Right ventricle myocardium inferior (tissue), 1 donor: Measurements from ENCODE around the gene DYNLL1. TPM values are rescaled to one million over a fixed set of nuclear protein-coding genes. Genes with fewer than 3 reads are reported as not detected.
"Not testable (repeated sequence)": the region's sequence is repeated elsewhere in the genome, so short reads cannot be mapped to it uniquely, and the experiment has no call there.

Experiments used
- ATAC-seq: fragments of 200-7000 bp; cut with Tn5 transposase; one replicate; pipeline ENCODE4 v1.9.1; 2020; ENCODE audit warnings: mild to moderate bottlenecking, moderate library complexity
- DNase-seq: peaks from one replicate; pipeline ENCODE4 v3.0.0; 2021; ENCODE audit errors: missing footprints
- intact Hi-C: fragments of 100-400 bp; cut with DNase I; formaldehyde crosslinking; loops from one replicate; pipeline ENCODE4 v1.11.0; 2022
- total RNA-seq: library from RNA; stranded (reverse); fragmentation: NEBNext Ultra II Directional; extraction: Animal tissue kit (Norgen Biotek cat#: 25700); gene quantifications from one replicate; pipeline ENCODE4 v1.2.1, GENCODE V29; 2021
- donor health status: DM: no; HTN: yes; CAD: no; lungs with severe emphysema.

DYNLL1 gene
- total RNA-seq, 1 donor from 2014 or later, result 166 TPM

GRCh38 chr12:120470150-120470784 lies 25.6 kb upstream of the DYNLL1 start:
- DNase-seq (no peak), ATAC-seq (peak; percentile 26)
- intact Hi-C loops, result no loop called here

- ATAC-seq (no peak), DNase-seq (no peak)
- intact Hi-C loops, result no loop called here
Measured at GRCh38 chr12:120472521-120472920, 23.4 kb upstream of the DYNLL1 start.

- no peak for ATAC-seq
- DNase-seq, result no peak
- intact Hi-C loops, result no loop called here
Measured at GRCh38 chr12:120473807-120474615, 21.9 kb upstream of the DYNLL1 start.

- DNase-seq (no peak), ATAC-seq (no peak)
- intact Hi-C loops, result no loop called here
Measured at GRCh38 chr12:120474616-120474960, 21.3 kb upstream of the DYNLL1 start.

GRCh38 chr12:120475643-120476042 lies 20.3 kb upstream of the DYNLL1 start:
- ATAC-seq (no peak), DNase-seq (no peak)
- intact Hi-C loops, result no loop called here

- DNase-seq (no peak), ATAC-seq (no peak)
- intact Hi-C loops, result no loop called here
Measured at GRCh38 chr12:120479458-120479857, 16.5 kb upstream of the DYNLL1 start.

GRCh38 chr12:120480211-120480610 lies 15.7 kb upstream of the DYNLL1 start:
- intact Hi-C loops, result no loop called here
- ATAC-seq (no peak), DNase-seq (no peak)

- ATAC-seq (no peak), DNase-seq (no peak)
- intact Hi-C loops, result no loop called here
Measured at GRCh38 chr12:120481022-120481767, 14.7 kb upstream of the DYNLL1 start.

GRCh38 chr12:120483621-120484020 lies 12.3 kb upstream of the DYNLL1 start:
- DNase-seq (no peak), ATAC-seq (no peak)
- intact Hi-C loops, result no loop called here

GRCh38 chr12:120485961-120486881 lies 9.7 kb upstream of the DYNLL1 start:
- intact Hi-C loops, result no loop called here
- DNase-seq (no peak), ATAC-seq (no peak)

GRCh38 chr12:120487552-120487951 lies 8.4 kb upstream of the DYNLL1 start:
- ATAC-seq, intact Hi-C loops, DNase-seq: not testable (repeated sequence)

- DNase-seq (no peak), ATAC-seq (no peak)
- intact Hi-C loops, result no loop called here
Measured at GRCh38 chr12:120488057-120488640, 7.8 kb upstream of the DYNLL1 start.

- intact Hi-C loops, result no loop called here
- DNase-seq (no peak), ATAC-seq (no peak)
Measured at GRCh38 chr12:120489018-120489417, 6.9 kb upstream of the DYNLL1 start.

GRCh38 chr12:120490325-120490724 lies 5.6 kb upstream of the DYNLL1 start:
- intact Hi-C loops, result no loop called here
- DNase-seq (no peak), ATAC-seq (no peak)

GRCh38 chr12:120490833-120491512 lies 4.9 kb upstream of the DYNLL1 start:
- intact Hi-C loops, result no loop called here
- DNase-seq (no peak), ATAC-seq (peak; percentile 26)

GRCh38 chr12:120495186-120495730 lies 655 bp upstream of the DYNLL1 start:
- ATAC-seq (no peak), DNase-seq (no peak)
- intact Hi-C loops, result loop anchor here (5.0 kb wide), 1 partner anchor 48 kb away; the partner anchor contains the start of genes GATC and TRIAP1
